Endometrial microvascular endothelial cells (primary cell): Measurements from ENCODE around the gene GZMB. TPM values are rescaled to one million over a fixed set of nuclear protein-coding genes. Genes with fewer than 3 reads are reported as not detected.
"Not testable (repeated sequence)": the region's sequence is repeated elsewhere in the genome, so short reads cannot be mapped to it uniquely, and the experiment has no call there.

ENCODE experiments used
- in situ Hi-C: cut with HindIII; loops from 2 replicates; pipeline ENCODE4 v1.10.0; 2017; ENCODE audit warnings: low sequenced_read_pairs, low pct_unique_long_range_greater_than_20kb; ENCODE audit errors: inconsistent ontology term
- total RNA-seq: library from RNA; depleted of rRNA; stranded (reverse); fragments of >200 nt; gene quantifications from one replicate; pipeline ENCODE4 v1.2.3, GENCODE V29; 2015; ENCODE audit errors: inconsistent ontology term

Gene GZMB
- total RNA-seq, 1 donor from 2014 or later: not detected

DNA sequence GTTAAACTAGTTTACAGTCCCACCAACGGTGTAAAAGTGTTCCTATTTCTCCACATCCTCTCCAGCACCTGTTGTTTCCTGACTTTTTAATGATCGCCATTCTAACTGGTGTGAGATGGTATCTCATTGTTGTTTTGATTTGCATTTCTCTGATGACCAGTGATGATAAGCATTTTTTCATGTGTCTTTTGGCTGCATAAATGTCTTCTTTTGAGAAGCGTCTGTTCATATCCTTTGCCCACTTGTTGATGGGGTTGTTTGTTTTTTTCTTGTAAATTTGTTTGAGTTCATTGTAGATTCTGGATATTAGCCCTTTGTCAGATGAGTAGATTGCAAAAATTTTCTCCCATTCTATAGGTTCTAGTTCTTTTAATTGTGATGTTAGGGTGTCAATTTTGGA is 49.6 kb downstream of the GZMB start:
- in situ Hi-C loops: not testable (repeated sequence)

Other genes with a start within 250 kb of the GZMB start
- 6.9 TPM for gene NYNRIN, start 235.2 kb downstream of the GZMB start, total RNA-seq
- gene CBLN3, start 204.5 kb downstream of the GZMB start, total RNA-seq: 1.3 TPM
- gene KHNYN, start 204.2 kb downstream of the GZMB start, total RNA-seq: 46.6 TPM
- 30.5 TPM for gene SDR39U1, start 191.4 kb downstream of the GZMB start, total RNA-seq
- not detected for gene CMA1, start 125.9 kb downstream of the GZMB start, total RNA-seq
- not detected for gene CTSG, start 57.9 kb downstream of the GZMB start, total RNA-seq
- gene GZMH, start 24.5 kb downstream of the GZMB start, total RNA-seq: not detected